ENCODE measurements around the gene SBNO2. TPM values are rescaled to one million over a fixed set of nuclear protein-coding genes. Genes with fewer than 3 reads are reported as not detected.
A peak's percentile ranks its signal among the peaks of the same experiment; 100 is the strongest.

The SBNO2 gene
- total RNA-seq, 1 experiment from 2014 or later, result 46.3 TPM

DNA sequence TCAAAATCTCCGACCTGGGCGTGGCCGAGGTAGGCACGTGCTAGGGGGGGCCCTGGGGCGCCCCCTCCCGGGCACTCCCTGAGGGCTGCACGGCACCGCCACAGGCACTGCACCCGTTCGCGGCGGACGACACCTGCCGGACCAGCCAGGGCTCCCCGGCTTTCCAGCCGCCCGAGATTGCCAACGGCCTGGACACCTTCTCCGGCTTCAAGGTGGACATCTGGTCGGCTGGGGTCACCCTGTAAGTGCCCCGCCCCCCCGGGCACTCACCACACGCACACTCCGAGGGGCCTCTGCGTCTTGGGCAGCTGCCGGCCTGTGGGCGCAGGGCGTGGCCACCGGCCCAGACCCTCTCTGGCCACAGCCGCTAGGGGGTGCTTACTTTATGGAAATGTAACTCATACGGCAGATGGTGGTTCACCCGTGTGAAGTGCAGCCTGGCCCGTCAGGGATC is 46.4 kb upstream of the SBNO2 start:
- Histone ChIP-seq H3T11ph (ENCODE audit: low read length) (no peak overlapping the region), H2BK12ac (ENCODE audit: insufficient read length, low read depth, low read length) (no peak overlapping the region), H3K23ac (ENCODE audit: insufficient read length, low read depth, low read length) (no peak overlapping the region), H3K4me2 (ENCODE audit: insufficient read depth, insufficient read length, low read length) (no peak overlapping the region), H2BK15ac (ENCODE audit: low read depth, low read length) (no peak overlapping the region), H3K27ac (ENCODE audit: insufficient read length, low read depth, low read length) (no peak overlapping the region), H3K79me1 (ENCODE audit: insufficient read depth, low read depth, low read length, poor library complexity, severe bottlenecking) (peaks cover 4% of the 10 kb centered on the region), H2BK20ac (ENCODE audit: low read depth, low read length, poor library complexity, severe bottlenecking) (no peak overlapping the region), H2BK5ac (ENCODE audit: insufficient read length, low read length) (no peak overlapping the region), H4K8ac (replicated peaks; ENCODE audit: insufficient read length, low read depth, low read length) (no peak overlapping the region), H3K18ac (ENCODE audit: insufficient read length, low read depth, low read length) (no peak overlapping the region), H3K4me1 (ENCODE audit: insufficient read depth, low read length) (no peaks in the 10 kb centered on the region), H3K23me2 (ENCODE audit: insufficient read length, low read depth, low read length, poor library complexity, severe bottlenecking) (no peaks in the 10 kb centered on the region), H3K56ac (ENCODE audit: insufficient read length, low read depth, low read length) (no peak overlapping the region), H3K79me2 (ENCODE audit: insufficient read depth, low read length) (peaks cover 5% of the 10 kb centered on the region; the same call in 1 of the 2 replicates), H4K5ac (ENCODE audit: insufficient read length, low read depth, low read length) (no peak overlapping the region), H4K91ac (ENCODE audit: insufficient read length, low read depth, low read length) (no peak overlapping the region), H3K14ac (ENCODE audit: insufficient read depth, low read length) (no peak overlapping the region), H2BK120ac (ENCODE audit: low read depth, low read length, poor library complexity, severe bottlenecking) (no peak overlapping the region), H3K27me3 (ENCODE audit: insufficient read depth, low read length) (no peaks in the 10 kb centered on the region), H3K9me3 (ENCODE audit: control insufficient read depth, low read depth, low read length) (no peaks in the 10 kb centered on the region), H3K9ac (ENCODE audit: extremely low read depth, insufficient read length, low read length) (no peak overlapping the region), H2AK5ac (ENCODE audit: insufficient read length, low read length) (no peak overlapping the region), H3K4ac (ENCODE audit: low read depth, low read length) (no peak overlapping the region), H4K20me1 (ENCODE audit: control insufficient read depth, insufficient read depth, insufficient read length) (no peaks in the 10 kb centered on the region), H2AFZ (ENCODE audit: low read length) (no peak overlapping the region)
- no peak for DNase-seq
- TF ChIP-seq, protein P1, sequence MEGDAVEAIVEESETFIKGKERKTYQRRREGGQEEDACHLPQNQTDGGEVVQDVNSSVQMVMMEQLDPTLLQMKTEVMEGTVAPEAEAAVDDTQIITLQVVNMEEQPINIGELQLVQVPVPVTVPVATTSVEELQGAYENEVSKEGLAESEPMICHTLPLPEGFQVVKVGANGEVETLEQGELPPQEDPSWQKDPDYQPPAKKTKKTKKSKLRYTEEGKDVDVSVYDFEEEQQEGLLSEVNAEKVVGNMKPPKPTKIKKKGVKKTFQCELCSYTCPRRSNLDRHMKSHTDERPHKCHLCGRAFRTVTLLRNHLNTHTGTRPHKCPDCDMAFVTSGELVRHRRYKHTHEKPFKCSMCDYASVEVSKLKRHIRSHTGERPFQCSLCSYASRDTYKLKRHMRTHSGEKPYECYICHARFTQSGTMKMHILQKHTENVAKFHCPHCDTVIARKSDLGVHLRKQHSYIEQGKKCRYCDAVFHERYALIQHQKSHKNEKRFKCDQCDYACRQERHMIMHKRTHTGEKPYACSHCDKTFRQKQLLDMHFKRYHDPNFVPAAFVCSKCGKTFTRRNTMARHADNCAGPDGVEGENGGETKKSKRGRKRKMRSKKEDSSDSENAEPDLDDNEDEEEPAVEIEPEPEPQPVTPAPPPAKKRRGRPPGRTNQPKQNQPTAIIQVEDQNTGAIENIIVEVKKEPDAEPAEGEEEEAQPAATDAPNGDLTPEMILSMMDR (conservative IDR thresholded peaks at IDR 0.05), result peak; percentile 31; the same call in 1 of the 3 replicates
- Mint-ChIP-seq H3K27ac (no peak overlapping the region), H3K9me3 (no peaks in the 10 kb centered on the region), H3K27me3 (ENCODE audit: low read depth) (no peaks in the 10 kb centered on the region), H3K4me1 (peaks cover 4 to 20% of the 10 kb centered on the region in 2 experiments; a peak in 3 of 4 replicates), H3K36me3 (ENCODE audit: insufficient read depth in 1 of 3, low read depth in 3 of 3) (peaks cover 2 to 9% (median 8%) of the 10 kb centered on the region in 3 experiments; a peak in 5 of 7 replicates), H3K4me3 (no peak overlapping the region)
- no CpG with 5 or more reads among the region's 33 CpGs for WGBS (ENCODE audit: extremely low coverage, insufficient read length, low lambda C conversion rate)
